ENCODE results near the gene ERF.
A peak's percentile ranks its signal among the peaks of the same experiment; 100 is the strongest.

DNA sequence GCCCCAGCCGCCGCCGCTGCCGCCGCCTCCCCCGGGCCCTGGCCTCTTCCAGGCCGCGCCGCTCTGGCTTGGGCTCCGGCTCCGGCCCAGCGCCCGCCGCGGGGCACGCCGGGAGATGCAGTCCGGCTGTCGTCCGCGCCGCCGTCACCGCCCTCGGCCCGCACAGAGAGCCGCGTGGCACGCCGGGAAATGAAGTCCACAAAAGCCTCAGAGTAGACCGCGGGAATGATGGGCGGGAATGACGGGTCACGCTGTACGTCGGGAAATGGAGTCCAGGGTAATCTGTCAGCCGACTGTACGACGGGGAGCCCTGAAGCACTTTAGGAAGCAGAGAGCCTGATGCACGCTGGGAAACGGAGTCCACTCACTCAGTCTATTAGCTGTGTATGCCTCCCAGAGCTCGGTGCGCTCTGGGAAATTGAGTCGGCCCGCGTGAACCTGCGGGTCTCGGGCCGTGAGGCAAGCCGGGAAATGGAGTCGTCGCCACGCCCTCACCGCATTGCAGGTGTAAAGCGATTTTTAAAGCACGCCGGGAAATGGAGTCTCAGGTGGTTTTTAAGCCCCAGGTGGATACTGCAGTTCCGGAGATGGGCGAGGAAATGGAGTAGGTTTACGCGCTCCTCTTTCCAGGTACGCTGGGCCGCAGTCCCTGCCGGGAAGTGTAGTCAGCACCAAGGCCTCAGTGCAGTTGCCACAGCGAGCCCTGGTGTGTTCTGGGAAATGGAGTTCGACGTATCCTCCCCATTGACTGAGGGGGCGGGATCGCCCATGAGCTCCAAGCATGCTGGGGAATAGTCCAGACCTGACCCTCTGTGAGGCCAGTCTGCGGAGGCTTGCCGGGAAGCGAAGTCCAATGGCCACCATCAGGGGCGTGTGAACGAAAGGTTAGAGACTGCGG, 12.2 kb downstream of the ERF start, which contains the start of gene GSK3A:
- TF ChIP-seq, protein P1, sequence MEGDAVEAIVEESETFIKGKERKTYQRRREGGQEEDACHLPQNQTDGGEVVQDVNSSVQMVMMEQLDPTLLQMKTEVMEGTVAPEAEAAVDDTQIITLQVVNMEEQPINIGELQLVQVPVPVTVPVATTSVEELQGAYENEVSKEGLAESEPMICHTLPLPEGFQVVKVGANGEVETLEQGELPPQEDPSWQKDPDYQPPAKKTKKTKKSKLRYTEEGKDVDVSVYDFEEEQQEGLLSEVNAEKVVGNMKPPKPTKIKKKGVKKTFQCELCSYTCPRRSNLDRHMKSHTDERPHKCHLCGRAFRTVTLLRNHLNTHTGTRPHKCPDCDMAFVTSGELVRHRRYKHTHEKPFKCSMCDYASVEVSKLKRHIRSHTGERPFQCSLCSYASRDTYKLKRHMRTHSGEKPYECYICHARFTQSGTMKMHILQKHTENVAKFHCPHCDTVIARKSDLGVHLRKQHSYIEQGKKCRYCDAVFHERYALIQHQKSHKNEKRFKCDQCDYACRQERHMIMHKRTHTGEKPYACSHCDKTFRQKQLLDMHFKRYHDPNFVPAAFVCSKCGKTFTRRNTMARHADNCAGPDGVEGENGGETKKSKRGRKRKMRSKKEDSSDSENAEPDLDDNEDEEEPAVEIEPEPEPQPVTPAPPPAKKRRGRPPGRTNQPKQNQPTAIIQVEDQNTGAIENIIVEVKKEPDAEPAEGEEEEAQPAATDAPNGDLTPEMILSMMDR (IDR thresholded peaks at IDR 0.05; ENCODE audit: low read depth, low read length), result no peak
- TF ChIP-seq POLR2A (IDR thresholded peaks at IDR 0.05; ENCODE audit: extremely low read depth, insufficient read length) (peak; percentile 56), MYC (IDR thresholded peaks at IDR 0.05; ENCODE audit: low read depth, low read length) (peak; percentile 49; the same call in 1 of the 2 replicates)
- TF ChIP-seq, protein P2, sequence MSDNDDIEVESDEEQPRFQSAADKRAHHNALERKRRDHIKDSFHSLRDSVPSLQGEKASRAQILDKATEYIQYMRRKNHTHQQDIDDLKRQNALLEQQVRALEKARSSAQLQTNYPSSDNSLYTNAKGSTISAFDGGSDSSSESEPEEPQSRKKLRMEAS (IDR thresholded peaks at IDR 0.05; ENCODE audit: low read depth, low read length), result peak; percentile 77
